B cell (primary cell): ENCODE results near the gene EIF4A2. TPM values are rescaled to one million over a fixed set of nuclear protein-coding genes. Genes with fewer than 3 reads are reported as not detected.

Experiments used
- ATAC-seq: fragments of 200-7000 bp; cut with Tn5 transposase; one replicate; pipeline ENCODE4 v1.10.0; 2021; ENCODE audit warnings: low read depth, mild to moderate bottlenecking, moderate number of reproducible peaks, moderate library complexity
- CTCF ChIA-PET: fragments of 350-600 bp; sonication (Branson Sonifier 250); formaldehyde crosslinking; loops from one replicate; lab custom pipeline; 2021; ENCODE audit warnings: antibody characterized with exemption, inconsistent platforms; lab: Charles Lee
- POLR2A ChIA-PET: fragments of 350-600 bp; sonication (Branson Sonifier 250); formaldehyde crosslinking; loops from one replicate; lab custom pipeline; 2021; ENCODE audit warnings: antibody characterized with exemption; lab: Charles Lee
- DNase-seq: peaks from one replicate; pipeline ENCODE4 v3.0.0; 2013
- H2AFZ ChIP-seq: 2 replicates; pipeline ENCODE4 v1.6.1; 2012; ENCODE audit warnings: mild to moderate bottlenecking, low read depth, low read length; ENCODE audit not compliant: insufficient read depth, poor library complexity, severe bottlenecking
- H3K27ac ChIP-seq, 2 donors: 1 replicate in 1 of 2; 2 replicates in 1 of 2; pipeline ENCODE4 v1.5.1; 2012 to 2013; ENCODE audit warnings: low read length in 2 of 2, mild to moderate bottlenecking in 2 of 2, moderate library complexity in 1 of 2
- H3K27me3 ChIP-seq, 4 experiments: fragments of 200-600 bp in 1 of 4; sonication (generic) in 1 of 4; replicated peaks in 1 of 4; 1 replicate in 2 of 4; 2 replicates in 2 of 4; pipeline versions ENCODE4 v1.6.1 to v1.7.0; 2013 to 2016; ENCODE audit warnings: low read length in 3 of 4, mild to moderate bottlenecking in 2 of 4, mixed read lengths in 1 of 4, moderate library complexity in 1 of 4; ENCODE audit not compliant: insufficient read depth in 4 of 4, control insufficient read depth in 3 of 4; ENCODE audit errors: control extremely low read depth in 1 of 4
- H3K36me3 ChIP-seq, 2 experiments: replicated peaks in 1 of 2; 1 replicate in 1 of 2; 2 replicates in 1 of 2; pipeline versions ENCODE4 v1.6.1 to v1.7.1; 2013; ENCODE audit warnings: low read length in 1 of 2; ENCODE audit not compliant: insufficient read depth in 2 of 2, control insufficient read depth in 1 of 2; ENCODE audit errors: control extremely low read depth in 1 of 2, extremely low read depth in 1 of 2
- H3K4me1 ChIP-seq, 2 donors: fragments of 200-600 bp in 1 of 2; sonication (generic) in 1 of 2; 1 replicate in 1 of 2; 2 replicates in 1 of 2; pipeline versions ENCODE4 v1.5.1 to v1.6.1; 2013 to 2017; ENCODE audit warnings: low read length in 2 of 2; ENCODE audit not compliant: control insufficient read depth in 2 of 2, insufficient read depth in 2 of 2
- H3K4me2 ChIP-seq: replicated peaks from 2 replicates; pipeline ENCODE3; 2012; ENCODE audit warnings: mild to moderate bottlenecking, low read depth, low read length; ENCODE audit not compliant: poor library complexity, severe bottlenecking
- H3K4me3 ChIP-seq, 5 experiments: fragments of 200-600 bp in 1 of 5; sonication (generic) in 1 of 5; 1 replicate in 3 of 5; 2 replicates in 2 of 5; pipeline versions ENCODE4 v1.5.1 to v1.7.0; 2011 to 2016; ENCODE audit warnings: low read length in 4 of 5, mild to moderate bottlenecking in 4 of 5, low read depth in 2 of 5, control low read depth in 1 of 5, moderate library complexity in 1 of 5; ENCODE audit not compliant: insufficient read depth in 1 of 5; ENCODE audit errors: control extremely low read depth in 1 of 5, extremely low read depth in 1 of 5
- H3K79me2 ChIP-seq: fragments of 200-600 bp; sonication (generic); one replicate; pipeline ENCODE4 v1.6.0; 2016; ENCODE audit warnings: low read length; ENCODE audit not compliant: control insufficient read depth, insufficient read depth
- H3K9ac ChIP-seq: fragments of 200-600 bp; sonication (generic); 2 replicates; pipeline ENCODE4 v1.6.1; 2017; ENCODE audit warnings: mild to moderate bottlenecking, low read length, moderate library complexity
- H3K9me3 ChIP-seq, 3 donors: one replicate each; pipeline versions ENCODE4 v1.6.1 to v1.7.1; 2013; ENCODE audit warnings: low read length in 2 of 3; ENCODE audit not compliant: control insufficient read depth in 2 of 3, insufficient read depth in 1 of 3; ENCODE audit errors: control extremely low read depth in 1 of 3
- H4K20me1 ChIP-seq: 2 replicates; pipeline ENCODE4 v1.6.0; 2012; ENCODE audit warnings: mild to moderate bottlenecking, low read length; ENCODE audit not compliant: insufficient read depth, control insufficient read depth, poor library complexity, severe bottlenecking
- H3K27ac Mint-ChIP-seq: one replicate; pipeline ENCODE4 v1.8.0; 2021; ENCODE audit warnings: mixed read lengths
- H3K27me3 Mint-ChIP-seq: one replicate; pipeline ENCODE4 v1.8.0; 2021; ENCODE audit warnings: mixed read lengths
- H3K4me1 Mint-ChIP-seq: one replicate; pipeline ENCODE4 v1.8.0; 2021; ENCODE audit warnings: mixed read lengths
- H3K4me3 Mint-ChIP-seq: one replicate; pipeline ENCODE4 v1.8.0; 2021; ENCODE audit warnings: mixed read lengths
- H3K9me3 Mint-ChIP-seq: one replicate; pipeline ENCODE4 v1.8.0; 2022; ENCODE audit warnings: mixed read lengths; ENCODE audit not compliant: insufficient read depth
- EZH2 ChIP-seq: IDR thresholded peaks from 2 replicates; pipeline ENCODE4 v1.6.1; 2012; ENCODE audit warnings: borderline replicate concordance, low read depth, mild to moderate bottlenecking, moderate library complexity, low read length; ENCODE audit not compliant: insufficient read depth, poor library complexity, severe bottlenecking
- WGBS: methylation state at CpG from one replicate; pipeline ENCODE4 v1.1.5; 2013; ENCODE audit warnings: missing lambda C conversion rate; ENCODE audit not compliant: insufficient coverage; 5-methylcytosine and 5-hydroxymethylcytosine counted together
- intact Hi-C: fragments of 100-400 bp; cut with micrococcal nuclease; formaldehyde crosslinking; loops from one replicate; pipeline ENCODE4 v1.10.0; 2022
- polyA plus RNA-seq: library from polyadenylated mRNA; depleted of rRNA; stranded (reverse); fragments of >200 nt; gene quantifications from 2 replicates; pipeline ENCODE4 v1.2.3, GENCODE V29; 2012
- total RNA-seq, 2 donors: library from RNA; stranded (reverse); fragments of 120-200 nt in 1 of 2; gene quantifications; 1 replicate in 1 of 2; 2 replicates in 1 of 2; pipeline versions ENCODE4 v1.2.3 to v1.2.4, GENCODE V29; 2013 to 2022
- TF ChIP-seq, protein P1 (sequence below): fragments of 200-600 bp; IDR thresholded peaks from one replicate; pipeline ENCODE4 v1.8.0; 2022; ENCODE audit warnings: antibody characterized with exemption, mild to moderate bottlenecking

Gene EIF4A2
- total and polyA plus RNA-seq, 2 donors (not counting 1 experiment from before 2014, with no cell fraction given) = 506 to 547 TPM

DNA sequence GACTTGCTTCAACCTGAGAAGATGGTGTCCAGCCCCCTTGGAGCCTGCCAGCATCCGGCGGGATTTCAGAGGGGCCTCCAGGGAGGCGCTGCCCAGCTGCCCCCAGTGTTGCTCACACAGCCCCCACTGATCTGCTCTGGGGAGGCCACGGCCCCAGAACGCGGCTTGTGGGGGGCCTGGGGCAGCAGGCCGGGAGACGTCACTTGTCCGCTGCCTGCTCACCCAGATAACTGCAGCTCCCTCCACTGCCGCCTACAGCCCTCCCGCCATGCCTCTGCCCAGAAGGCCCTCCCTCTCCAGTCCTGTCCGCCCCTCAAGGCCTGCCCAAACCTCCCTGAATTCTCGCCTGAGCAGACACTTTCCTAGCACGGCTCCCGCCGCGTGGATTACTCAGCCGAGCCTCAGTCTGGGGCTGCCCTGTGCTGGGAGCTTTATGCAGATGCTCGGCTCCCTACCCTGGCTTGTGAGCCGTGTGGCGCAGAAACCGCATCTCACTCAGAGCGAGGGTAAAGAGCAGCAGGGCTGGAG is 42.0 kb downstream of the EIF4A2 start:
- WGBS = 7% methylated on average over 23 of the region's 23 CpGs
- Histone ChIP-seq H3K79me2 (peaks cover 2% of the 10 kb centered on the region), H4K20me1 (no peaks in the 10 kb centered on the region), H3K4me2 (peak overlapping the region; percentile 91), H2AFZ (peak overlapping the region; percentile 34), H3K9ac (no peak overlapping the region), H3K27ac (no peak overlapping the region), H3K4me1 (peaks cover 24 to 28% of the 10 kb centered on the region in 2 donors), H3K36me3 (no peaks in the 10 kb centered on the region), H3K9me3 (peaks cover 0 to 4% (median 0%) of the 10 kb centered on the region in 3 donors), H3K4me3 (peak overlapping the region in 1 of 5 experiments; percentile 1), H3K27me3 (peaks cover 0 to 57% (median 33%) of the 10 kb centered on the region in 4 experiments)
- POLR2A ChIA-PET = interaction anchor here (1.3 kb wide), 1 partner anchor 41 kb away, joined by 3 read pairs; no protein-coding TSS in a partner anchor
- Mint-ChIP-seq H3K27me3 (peaks cover 38% of the 10 kb centered on the region), H3K9me3 (no peaks in the 10 kb centered on the region), H3K4me1 (peaks cover 21% of the 10 kb centered on the region), H3K27ac (no peak overlapping the region), H3K4me3 (peak overlapping the region; percentile 79)
- CTCF ChIA-PET = interaction anchor here (1.1 to 5.0 kb wide), 3 partner anchors 20 to 210 kb away, joined by 3 to 61 read pairs (median 15); no protein-coding TSS in a partner anchor
- DNase-seq (peak; percentile 56), ATAC-seq (no peak)
- intact Hi-C loops = loop anchor here (5.0 to 10.0 kb wide), 2 partner anchors 202 to 721 kb away; partner anchors contain the start of gene ETV5
- no peak for TF ChIP-seq EZH2
- TF ChIP-seq, protein P1, sequence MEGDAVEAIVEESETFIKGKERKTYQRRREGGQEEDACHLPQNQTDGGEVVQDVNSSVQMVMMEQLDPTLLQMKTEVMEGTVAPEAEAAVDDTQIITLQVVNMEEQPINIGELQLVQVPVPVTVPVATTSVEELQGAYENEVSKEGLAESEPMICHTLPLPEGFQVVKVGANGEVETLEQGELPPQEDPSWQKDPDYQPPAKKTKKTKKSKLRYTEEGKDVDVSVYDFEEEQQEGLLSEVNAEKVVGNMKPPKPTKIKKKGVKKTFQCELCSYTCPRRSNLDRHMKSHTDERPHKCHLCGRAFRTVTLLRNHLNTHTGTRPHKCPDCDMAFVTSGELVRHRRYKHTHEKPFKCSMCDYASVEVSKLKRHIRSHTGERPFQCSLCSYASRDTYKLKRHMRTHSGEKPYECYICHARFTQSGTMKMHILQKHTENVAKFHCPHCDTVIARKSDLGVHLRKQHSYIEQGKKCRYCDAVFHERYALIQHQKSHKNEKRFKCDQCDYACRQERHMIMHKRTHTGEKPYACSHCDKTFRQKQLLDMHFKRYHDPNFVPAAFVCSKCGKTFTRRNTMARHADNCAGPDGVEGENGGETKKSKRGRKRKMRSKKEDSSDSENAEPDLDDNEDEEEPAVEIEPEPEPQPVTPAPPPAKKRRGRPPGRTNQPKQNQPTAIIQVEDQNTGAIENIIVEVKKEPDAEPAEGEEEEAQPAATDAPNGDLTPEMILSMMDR = no peak

DNA sequence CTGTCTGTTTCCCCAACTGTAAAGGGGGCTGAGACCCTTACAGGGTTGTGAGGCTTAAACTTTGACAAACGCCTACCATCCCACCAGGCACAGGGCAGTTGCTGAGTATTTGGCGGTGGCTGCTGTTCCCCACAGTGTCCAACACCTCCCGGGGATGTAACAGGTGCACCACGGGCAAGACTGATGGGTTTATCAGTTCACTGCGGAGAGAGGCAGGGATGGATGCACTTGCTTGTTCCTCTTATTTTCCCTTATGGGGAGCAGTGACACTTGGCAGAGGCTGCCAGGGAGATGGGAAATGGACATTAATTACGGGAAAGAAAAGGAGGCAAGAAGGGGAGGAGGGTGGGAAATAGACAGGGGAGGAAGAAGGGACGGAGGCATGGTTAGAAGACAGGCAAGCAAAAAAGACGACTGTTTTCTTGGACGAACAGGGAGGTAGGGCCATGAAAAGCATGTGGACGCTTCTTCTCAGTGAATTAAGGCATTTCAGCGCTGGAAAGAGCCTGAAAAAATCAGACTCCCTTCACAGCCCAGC is 42.6 kb downstream of the EIF4A2 start:
- peak; percentile 55 for DNase-seq

More for the DNA sequence above, 42.6 kb downstream of the EIF4A2 start:
- no peaks in the 10 kb centered on the region for H3K36me3 ChIP-seq
- peaks cover 44% of the 10 kb centered on the region for H3K27me3 Mint-ChIP-seq
- TF ChIP-seq, protein P1 = no peak
- TF ChIP-seq EZH2 = no peak
- no peaks in the 10 kb centered on the region for H3K9me3 Mint-ChIP-seq
- H3K4me3 Mint-ChIP-seq = peak overlapping the region; percentile 79
- peaks cover 0 to 4% (median 0%) of the 10 kb centered on the region in 3 donors for H3K9me3 ChIP-seq
- H3K4me2 ChIP-seq = peak overlapping the region; percentile 91
- ChIA-PET POLR2A (interaction anchor here (1.3 to 2.4 kb wide), 2 partner anchors 42 to 105 kb away, joined by 3 to 8 read pairs; no protein-coding TSS in a partner anchor), CTCF (interaction anchor here (1.1 to 5.0 kb wide), 3 partner anchors 20 to 211 kb away, joined by 3 to 61 read pairs (median 15); no protein-coding TSS in a partner anchor)
- H4K20me1 ChIP-seq = no peaks in the 10 kb centered on the region
- H3K4me3 ChIP-seq = no peak overlapping the region
- H3K27ac Mint-ChIP-seq = peak overlapping the region; percentile 48
- H3K9ac ChIP-seq = no peak overlapping the region
- H2AFZ ChIP-seq = peak overlapping the region; percentile 34
- no peak overlapping the region for H3K27ac ChIP-seq
- 20% methylated on average over 6 of the region's 11 CpGs for WGBS
- H3K27me3 ChIP-seq = peaks cover 0 to 62% (median 38%) of the 10 kb centered on the region in 4 experiments
- H3K79me2 ChIP-seq = peaks cover 2% of the 10 kb centered on the region
- H3K4me1 Mint-ChIP-seq = peaks cover 21% of the 10 kb centered on the region
- H3K4me1 ChIP-seq = peaks cover 24 to 28% of the 10 kb centered on the region in 2 donors
- no peak for ATAC-seq
- intact Hi-C loops = loop anchor here (2.0 to 10.0 kb wide), 4 partner anchors 105 to 721 kb away; partner anchors contain the start of genes DNAJB11, ETV5 and ST6GAL1
